HG03025 (cell line): ENCODE data around the gene PLGRKT.
"Not testable (repeated sequence)": the region's sequence is repeated elsewhere in the genome, so short reads cannot be mapped to it uniquely, and the experiment has no call there.

Experiments
- ATAC-seq: cut with Tn5 transposase; IDR thresholded peaks from one replicate; pipeline ENCODE4 v1.9.1; 2021; ENCODE audit warnings: mild to moderate bottlenecking, moderate library complexity; ENCODE audit not compliant: unreplicated experiment, low FRiP score

Gene PLGRKT

DNA sequence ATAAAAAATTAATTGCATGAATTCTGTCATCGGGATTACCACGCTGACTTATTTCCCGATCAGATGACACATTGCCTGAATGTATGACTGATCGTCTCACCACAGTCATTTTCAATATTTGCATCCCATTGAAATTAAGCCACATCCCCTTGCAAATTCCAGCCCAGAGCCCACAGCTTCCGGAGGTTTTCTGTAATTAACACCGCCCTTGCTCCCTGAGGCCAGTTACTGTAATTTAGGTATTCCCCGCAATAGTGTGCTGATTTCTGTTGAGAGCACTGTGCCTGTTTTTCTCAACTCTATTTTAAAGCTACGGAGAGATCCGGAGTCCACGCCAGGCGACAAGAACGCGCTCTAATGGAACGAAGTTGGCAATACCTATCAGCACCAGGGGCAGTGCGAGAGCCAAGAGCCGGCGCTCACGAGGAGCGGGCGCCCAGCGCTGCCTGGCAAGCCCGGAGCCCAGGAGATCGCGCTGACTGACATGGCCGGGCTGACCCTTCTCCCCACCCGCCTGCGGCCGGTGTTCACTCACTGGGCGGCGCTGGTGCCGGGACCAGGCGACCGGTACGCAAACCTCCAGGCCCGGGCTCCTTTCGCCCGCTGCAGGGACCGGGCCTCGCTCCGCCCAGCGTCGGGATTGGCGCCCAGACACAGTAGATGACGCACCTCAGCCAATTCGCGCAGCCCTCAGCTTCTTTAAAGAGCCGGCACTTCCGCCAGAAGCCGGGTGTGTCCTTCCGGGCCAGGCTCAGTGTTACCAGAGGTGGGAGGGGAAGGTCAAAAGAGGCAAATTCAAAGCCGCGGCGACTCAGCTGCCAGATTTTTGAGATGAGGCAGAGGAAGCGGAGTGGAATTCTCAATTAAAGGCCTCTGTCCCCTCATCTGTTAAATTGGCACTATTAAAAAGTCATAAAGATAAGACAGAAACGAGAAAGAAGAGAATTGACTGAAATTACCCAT is at the start of gene PLGRKT:
Gene PLGRKT (minus strand): TSS at position 672 of the 963 bp plus-strand sequence. CDS start 5,948 bp downstream, outside the sequence.
- peak; percentile 94 for ATAC-seq

GRCh38 chr9:5486988-5487387 is 49.3 kb upstream of the PLGRKT start:
- ATAC-seq = no peak

DNA sequence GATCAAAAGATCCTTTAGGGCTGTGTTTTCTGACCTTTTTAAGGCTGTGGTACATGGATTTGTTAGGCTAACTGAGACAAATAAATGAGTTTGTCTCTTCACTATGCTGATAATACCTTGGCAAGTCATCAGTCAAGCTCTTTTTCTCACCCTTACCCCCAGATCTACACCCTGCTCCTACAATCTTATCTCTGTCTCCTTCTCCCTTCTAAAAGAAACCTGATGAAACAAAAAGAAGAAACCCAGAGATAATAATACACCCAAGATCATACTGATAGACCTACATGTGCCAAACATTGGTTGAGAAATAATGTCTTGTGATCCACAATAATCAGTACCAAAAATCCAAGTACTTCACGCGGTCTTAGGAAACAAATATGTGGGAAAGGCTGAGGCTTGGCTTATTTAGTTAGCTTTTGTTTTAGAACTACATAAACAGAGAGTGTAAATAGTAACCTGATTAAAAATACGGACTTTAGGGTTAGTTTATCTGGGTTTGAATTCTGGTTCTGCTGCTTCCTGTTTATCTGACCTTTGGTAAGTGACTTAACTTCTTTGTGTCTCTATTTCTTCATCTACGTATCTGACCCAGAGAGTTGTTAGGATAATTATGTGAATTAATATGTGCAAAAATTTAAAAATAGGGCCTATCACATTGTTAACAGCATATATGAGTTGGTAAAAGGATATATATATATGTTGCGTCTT is 47.8 kb upstream of the PLGRKT start:
- ATAC-seq = no peak

DNA sequence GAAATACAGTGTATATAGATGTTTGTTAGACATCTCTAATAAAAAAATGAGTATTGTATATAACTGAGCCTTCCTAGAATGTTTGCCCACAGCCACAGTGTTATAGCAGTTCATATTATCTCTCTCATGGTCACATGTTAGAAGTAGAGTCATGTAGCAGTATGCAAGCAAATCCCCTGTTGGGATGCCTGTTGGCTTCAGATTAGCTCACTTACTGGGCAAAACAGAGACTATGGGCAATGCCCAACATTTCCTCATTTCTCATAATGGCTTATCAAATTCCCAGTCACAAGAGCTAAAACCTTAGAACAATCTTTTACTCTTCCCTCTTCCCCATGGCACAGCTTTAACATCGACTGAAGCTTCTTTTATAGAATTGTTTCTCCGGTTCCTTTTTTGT is 45.6 kb upstream of the PLGRKT start:
- no peak for ATAC-seq

DNA sequence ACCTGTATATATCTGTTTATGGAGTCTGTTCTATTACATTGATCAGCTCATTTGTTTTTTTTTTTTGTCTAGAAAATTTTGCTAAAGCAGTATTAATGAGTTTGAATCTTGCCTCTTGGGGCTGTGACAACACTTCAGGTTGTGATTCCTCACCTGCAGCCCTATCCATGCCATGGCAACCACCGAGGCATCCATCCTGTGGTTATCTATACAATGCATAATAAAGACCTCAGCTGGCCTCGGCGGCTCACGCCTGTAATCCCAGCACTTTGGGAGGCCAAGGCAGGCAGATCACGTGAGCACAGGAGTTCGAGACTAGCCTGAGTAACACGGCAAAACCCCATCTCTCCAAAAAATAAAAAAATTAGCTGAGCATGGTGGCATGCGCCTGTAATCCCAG is 44.5 kb upstream of the PLGRKT start:
- ATAC-seq = no peak

DNA sequence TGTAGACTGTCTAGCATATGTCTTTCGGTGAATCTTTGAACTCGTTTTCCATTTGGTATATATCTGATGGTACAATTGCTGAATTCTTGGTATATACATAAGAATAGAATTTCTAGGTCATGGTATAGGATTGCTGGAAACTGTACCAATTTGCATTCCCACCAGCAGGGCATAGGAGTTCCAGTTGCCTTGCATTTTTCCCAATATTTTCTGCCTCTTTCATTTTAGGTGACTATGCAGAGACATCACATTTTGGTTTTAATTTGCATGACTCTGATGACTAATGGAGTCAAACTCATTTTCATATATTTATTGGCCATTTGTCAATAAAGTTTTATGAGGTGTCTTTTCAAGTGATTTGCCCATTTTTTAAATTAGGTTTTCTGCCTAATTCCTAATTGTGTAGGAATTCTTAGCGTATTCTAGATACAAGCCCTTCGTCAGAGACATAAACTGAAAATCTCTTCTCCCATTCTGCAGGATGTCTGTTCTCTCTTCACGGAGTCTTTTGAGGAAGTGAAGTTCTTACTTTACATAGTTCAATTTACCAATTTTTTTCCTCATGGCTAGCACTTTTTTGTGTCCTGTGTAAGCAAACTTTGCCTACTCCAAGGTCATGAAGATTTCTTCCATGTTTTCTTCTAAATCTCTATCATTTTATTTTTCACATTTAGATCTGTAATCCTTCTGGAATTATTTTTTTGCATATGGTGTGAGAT is 43.8 kb upstream of the PLGRKT start:
- no peak for ATAC-seq

DNA sequence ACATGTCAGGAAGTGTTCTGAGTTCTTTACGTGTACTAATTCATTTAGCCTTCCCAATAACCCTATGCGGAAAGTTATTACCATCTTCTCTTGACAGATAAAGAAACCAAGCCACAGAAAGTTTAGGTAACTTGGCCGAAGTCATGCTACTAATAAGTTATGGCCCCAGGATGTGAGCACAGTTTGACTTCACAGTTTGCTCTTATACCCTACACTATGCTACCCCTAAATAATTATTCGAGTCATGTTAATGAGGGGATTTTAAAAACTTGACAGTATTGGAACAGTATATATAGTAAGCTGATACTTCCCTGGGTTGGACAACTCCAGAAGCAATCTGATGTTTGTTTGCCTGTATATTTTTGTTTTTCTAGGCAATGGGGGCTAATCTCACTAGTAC is 43.2 kb upstream of the PLGRKT start:
- ATAC-seq = no peak

GRCh38 chr9:5479994-5480694 is 42.4 kb upstream of the PLGRKT start:
- ATAC-seq = no peak

GRCh38 chr9:5478206-5478605 is 40.5 kb upstream of the PLGRKT start:
- ATAC-seq = no peak

DNA sequence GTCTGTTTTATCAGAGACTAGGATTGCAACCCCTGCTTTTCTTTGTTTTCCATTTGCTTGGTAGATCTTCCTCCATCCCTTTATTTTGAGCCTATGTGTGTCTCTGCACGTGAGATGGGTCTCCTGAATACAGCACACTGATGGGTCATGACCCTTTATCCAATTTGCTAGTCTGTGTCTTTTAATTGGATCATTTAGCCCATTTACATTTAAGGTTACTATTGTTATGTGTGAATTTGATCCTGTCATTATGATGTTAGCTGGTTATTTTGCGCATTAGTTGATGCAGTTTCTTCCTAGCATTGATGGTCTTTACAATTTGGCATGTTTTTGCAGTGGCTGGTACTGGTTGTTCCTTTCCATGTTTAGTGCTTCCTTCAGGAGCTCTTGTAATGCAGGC is 37.9 kb upstream of the PLGRKT start:
- not testable (repeated sequence) for ATAC-seq

DNA sequence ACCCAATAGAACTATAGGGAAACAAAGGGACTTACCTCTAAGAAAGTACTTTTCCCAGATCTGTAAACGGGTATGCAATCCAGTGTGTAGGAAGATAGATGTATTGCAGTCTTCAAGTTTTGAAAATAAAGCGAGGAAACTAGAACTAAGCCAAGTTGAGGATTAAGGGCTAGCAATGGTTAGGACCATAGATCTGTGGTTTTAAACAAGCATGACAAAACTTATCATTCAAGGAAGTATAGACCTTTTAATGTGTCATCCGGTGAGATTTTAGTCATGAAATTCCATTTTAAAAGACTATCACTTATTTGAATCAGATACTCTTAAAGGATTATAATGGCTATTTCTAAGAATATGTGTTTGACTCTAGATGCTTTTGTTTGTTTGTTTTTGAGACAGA is 33.1 kb upstream of the PLGRKT start:
- ATAC-seq = no peak

GRCh38 chr9:5470122-5470521 is 32.4 kb upstream of the PLGRKT start:
- ATAC-seq = no peak

DNA sequence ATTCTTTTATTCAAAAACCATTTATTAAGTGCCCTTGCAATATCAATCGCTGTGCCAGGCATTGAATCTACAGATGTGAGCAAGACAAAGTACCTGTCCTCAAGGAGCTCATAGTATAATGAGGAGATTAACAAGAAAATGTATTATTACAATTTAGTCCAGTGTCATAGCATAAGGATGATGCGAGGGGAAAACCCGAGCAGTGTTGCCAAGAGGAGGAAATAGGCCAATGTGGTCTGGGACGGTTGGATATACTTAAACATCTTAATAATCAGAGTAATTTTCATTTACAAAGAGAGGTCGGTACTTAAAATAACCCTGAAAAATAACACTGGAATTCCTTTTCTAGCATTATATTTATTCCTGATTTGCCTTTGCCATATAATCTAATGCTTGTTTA is 31.1 kb upstream of the PLGRKT start:
- ATAC-seq = no peak

- ATAC-seq = no peak
Observed at GRCh38 chr9:5466766-5467165, 29.0 kb upstream of the PLGRKT start.

DNA sequence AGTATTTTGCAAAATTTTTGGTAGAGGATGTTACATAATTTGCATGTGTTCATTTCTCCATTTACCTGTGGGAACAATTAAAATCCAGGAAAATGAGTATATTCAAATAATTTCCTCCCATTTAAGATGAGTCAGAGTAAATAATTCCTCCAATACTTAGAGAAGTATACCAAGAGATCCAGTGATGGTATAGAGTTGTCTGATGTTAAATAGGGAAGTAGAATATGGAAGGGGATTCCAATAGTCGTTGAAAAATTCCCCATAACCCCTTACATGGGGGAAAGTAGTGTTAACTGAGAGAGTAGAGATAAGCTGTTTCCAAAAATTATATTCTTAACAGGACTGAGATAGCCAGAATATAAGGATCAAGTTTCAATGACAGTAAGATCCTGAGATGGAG is 28.3 kb upstream of the PLGRKT start:
- ATAC-seq = no peak

DNA sequence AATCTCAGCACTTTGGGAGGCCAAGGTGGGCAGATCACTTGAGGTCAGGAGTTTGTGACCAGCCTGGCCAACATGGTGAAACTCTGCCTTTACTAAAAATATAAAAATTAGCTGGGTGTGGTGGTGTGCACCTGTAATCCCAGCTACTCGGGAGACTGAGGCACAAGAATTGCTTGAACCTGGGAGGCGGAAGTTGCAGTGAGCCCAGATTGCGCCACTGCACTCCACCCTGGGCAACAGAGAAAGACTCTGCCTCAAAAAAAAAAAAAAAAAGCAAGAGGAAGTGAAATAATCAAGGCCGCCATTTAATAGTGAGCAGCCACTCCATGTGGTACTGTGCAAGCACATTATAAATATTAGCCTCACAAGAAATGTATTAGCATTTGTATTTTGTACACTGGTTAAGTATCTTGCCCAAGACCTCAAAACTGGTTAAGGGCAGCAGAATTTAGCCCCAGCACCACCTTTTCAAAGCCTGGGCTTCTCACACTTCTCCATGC is 27.2 kb upstream of the PLGRKT start:
- not testable (repeated sequence) for ATAC-seq

DNA sequence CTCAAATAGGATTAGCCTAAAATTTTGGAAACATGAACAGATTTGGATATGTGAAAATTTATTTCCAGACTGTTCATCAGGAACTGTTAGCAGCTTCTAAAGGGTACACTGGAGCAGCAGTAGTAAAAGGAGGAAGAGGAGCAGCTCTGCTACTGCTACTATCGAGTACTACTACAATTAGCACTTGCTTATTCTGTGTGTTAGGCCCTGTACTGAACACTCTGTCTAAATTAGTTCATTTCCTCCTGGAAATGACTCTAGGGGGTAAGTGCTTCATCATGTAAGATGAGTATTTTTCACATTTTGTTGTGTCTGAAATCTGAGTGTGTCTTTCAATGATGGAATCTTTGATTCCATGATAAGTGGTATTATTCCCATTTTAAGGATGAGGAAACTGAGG is 22.4 kb upstream of the PLGRKT start:
- ATAC-seq = no peak

GRCh38 chr9:5459289-5459829 is 21.6 kb upstream of the PLGRKT start:
- peak; percentile 53 for ATAC-seq

GRCh38 chr9:5455181-5455580 is 17.5 kb upstream of the PLGRKT start:
- ATAC-seq = no peak

GRCh38 chr9:5453673-5454072 is 15.9 kb upstream of the PLGRKT start:
- ATAC-seq = no peak
